ENCODE measurements around the gene PAN3.

The PAN3 gene

DNA sequence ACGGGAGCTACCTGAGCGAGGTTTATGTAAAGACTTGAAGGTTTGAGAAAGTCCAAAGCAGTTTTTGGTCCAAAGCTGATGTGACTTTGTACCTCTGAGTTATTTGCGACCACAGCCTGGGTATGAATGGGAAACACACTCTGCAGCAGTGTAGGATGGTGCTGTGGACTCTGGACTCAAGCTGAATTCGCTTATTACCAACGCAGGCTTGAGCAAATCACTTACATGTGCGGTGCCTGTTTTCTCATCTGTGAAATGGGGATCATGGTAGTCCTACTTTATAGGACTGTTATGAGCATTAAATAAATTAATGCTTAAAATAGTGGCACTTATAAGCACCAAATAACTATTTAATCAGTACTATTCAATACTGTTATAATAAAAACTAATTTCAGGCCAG is 176.5 kb downstream of the PAN3 start:
- no peak for DNase-seq

DNA sequence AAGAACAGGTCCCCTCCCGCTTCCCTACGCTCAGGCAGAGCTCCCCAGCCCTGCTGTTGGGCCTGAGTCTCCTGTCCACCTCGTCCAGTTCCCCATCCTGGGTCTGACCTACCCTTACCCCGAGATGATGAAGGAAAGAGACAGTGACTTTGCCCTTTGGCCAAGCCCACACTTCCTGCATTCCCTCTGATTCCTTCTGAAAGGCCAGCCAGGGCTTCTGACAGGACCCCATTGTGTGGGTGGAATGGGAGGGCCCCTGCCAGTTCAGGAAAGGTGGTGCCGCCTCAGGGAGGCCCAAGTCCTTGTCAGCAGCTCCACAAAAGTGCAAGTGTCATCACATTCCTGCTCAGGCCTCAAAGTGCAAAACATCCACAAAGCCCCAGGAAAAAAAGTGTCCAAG is 177.8 kb downstream of the PAN3 start:
- DNase-seq: no peak

DNA sequence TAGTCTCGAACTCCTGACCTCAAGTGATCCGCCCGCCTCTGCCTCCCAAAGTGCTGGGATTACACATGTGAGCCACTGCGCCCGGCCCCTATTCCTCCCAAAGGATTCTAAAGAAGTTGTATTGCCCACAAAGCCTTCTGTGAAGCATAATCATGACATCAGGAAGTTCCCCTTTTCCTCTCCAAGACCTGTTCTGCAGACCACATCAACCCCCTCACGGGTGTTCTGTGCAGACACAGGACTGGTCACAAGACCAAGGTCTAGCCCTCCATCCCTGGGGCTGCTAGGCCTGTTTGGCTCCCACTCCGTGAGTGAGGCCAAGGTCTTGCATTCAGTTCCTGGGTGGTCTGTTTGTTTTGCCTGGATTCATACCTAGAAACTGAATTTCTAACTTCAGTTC is 178.5 kb downstream of the PAN3 start:
- DNase-seq: no peak

DNA sequence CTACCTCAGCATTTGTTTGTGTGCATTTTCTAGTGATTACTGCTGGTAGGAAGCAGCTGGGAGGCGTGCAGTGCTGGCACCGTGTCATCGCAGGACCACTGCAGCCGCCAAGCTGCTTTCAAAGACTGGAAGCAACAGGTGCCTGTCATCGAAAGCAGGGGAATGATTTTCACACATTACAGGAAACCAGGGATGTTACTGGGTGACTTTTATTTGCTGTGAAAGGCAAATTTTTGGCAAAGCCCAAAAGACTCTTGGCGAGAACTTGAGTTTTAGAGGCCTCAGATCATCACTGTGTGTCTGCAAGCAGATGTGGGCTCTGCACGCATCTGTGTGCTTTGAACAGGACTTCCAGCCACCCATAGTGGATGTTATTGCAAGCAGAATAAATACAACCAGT is 180.2 kb downstream of the PAN3 start:
- no peak for DNase-seq

DNA sequence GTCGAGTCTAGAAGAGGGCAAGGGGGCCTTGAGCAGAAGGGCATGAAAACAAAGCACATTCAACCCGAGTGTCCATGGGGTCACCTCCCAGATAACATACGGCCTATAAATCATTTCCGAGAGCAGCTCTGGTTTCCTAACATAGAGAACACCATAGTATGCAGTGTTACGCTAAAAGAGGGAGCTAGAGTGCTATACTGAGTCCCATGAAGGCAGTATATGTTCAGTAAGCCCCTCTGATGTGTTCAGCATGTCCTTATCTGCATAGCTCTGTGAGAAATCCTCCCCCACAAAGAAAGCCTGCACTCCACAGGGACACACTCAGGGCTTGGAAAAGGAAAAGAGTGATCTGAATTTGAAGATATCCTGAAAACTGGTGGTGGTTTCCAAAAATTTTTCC is 181.2 kb downstream of the PAN3 start:
- no peak for DNase-seq

DNA sequence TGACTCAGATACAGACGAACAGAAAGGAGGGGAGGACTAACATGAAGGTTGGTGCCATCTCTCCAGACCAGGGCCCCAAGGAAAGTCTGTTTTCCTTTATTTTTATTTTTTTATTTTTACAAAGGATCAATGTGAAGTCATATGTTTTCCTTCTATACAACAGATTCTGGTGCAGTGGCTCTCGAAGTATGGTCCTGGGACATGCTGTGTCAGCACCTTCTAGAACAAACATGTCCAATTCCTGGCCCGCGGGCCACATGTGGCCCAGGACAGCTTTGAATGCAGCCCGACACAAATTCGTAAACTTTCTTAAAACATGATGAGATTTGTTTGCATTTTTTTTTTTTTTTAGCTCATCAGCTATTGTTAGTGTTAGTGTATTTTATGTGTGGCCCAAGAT is 181.9 kb downstream of the PAN3 start:
- no peak for DNase-seq

DNA sequence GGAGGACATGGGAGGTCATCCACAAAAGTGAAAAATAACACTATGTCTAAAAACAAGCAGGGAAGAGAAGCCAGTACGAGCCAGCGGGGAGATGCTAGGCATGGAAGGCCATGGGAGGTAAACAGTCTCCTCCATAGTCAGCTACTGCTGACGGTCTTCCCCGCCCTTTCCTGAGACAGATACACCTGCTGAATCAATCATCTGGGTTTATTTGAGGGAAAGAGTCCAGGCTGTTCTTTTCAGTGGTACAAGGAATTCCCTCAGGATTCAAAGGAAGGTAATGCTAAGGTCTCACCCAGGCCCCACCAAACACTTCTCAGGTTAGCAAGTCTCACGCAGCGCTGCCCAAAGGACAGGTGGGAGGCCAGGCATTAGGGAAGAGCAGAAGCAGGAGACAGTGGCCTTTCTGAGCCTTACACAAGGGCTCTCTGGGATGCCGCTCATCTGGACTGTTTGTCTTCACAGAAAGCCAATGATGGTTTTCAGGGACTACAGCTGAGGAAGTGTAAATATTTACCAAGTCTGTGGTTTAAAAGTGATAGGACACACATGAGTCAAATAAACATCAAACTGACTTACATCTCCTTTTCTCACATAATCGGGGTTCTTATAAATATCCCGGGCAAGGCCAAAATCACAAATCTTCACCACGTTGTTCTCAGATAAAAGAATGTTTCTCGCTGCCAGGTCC is 182.7 kb downstream of the PAN3 start:
- no peak for DNase-seq

DNA sequence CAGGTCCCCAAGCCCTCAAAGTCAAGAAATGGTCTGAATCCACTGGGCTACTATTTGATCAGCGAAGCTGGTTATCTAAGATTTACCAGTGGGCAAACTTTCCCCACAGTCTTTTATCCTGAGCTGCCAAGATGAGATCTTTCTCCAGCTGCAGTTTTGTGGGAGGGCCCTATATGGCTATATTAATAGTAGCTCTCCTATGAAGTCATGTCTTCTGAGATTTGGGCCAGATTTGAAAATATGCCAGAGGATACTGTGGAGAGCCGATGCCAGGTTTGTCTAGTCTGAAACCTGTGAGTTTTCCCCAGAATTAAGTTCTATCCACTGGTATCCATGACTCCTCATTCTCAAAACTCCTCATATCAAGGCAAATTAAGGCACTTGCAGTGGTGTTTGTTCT is 183.4 kb downstream of the PAN3 start:
- no peak for DNase-seq

DNA sequence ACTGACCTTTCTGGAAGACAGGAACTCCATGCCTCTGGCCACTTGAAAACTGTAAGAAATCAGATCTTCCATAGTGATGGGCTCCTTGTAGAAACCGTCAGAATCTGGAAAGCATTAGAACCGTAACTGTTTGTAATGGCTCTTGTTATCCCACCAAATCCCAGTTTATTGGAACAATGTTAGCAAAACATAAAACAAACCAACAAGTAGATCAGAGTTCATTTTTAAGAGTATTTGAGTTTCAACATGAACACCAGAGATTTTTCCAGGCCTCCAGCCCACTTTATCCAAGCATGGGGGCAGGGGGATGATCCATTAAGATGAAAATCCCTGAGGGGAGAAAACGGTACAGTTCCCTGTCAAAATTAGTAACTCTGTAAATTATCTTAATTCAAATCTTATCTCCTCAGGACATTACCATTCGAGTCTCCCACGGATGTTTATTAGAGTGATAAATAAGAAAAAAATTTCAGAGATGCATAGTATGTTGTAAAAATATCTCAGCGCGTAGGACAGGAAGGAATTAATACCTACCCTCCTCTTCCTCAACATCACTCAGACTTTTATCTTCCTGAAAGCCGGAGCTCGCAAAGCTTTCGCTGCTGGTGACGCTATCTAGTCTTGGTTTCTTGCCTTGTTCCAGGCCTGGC is 184.0 kb downstream of the PAN3 start:
- DNase-seq: no peak

DNA sequence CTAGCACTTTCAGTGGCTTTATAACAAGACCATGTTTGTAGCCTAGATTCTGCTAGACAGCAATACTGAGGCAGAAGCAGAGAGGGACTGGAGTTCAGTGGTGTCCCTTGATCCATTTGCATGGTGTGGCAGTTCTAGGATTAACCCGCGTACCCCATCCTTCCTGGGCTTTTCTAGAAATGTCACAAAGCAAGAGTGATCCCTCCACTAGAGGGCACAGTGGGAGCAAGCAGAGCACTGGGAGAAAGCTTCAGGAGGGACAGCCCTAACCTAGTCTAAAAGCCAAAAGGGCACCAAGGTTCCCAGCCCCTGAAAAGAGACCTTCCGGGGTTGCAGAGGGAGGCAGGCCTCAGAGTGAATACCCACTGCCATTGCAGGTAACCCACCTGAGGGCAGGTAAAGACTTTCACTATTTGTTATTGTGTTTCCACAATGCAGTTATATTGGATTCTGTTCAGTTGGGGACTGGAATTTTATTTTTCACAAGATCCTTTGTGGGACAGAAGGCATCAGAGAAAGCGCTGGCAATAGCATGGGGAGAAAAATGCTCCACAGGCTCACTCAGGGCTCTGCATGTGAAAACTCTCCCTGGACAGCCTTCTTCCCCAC is 185.9 kb downstream of the PAN3 start:
- DNase-seq: peak; percentile 47

DNA sequence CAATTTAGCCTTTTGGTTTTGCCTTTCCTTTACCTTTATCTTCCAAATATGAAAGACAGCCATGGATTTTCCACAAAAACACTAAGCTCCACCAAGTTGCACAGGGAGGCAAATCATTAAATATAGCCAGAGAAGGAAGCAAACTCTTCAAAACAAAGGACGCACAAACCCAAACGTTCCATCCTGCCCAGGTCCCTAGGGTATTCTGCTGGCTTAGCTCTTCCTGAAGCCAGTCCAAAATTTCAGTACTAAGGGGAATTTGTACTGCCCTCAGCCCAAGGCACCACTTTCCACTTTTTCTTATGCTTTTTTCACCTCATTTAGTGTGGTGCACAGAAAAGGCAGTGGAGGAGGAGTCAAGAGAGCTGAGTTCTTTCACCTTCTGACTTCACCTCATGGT is 186.7 kb downstream of the PAN3 start:
- DNase-seq: no peak

DNA sequence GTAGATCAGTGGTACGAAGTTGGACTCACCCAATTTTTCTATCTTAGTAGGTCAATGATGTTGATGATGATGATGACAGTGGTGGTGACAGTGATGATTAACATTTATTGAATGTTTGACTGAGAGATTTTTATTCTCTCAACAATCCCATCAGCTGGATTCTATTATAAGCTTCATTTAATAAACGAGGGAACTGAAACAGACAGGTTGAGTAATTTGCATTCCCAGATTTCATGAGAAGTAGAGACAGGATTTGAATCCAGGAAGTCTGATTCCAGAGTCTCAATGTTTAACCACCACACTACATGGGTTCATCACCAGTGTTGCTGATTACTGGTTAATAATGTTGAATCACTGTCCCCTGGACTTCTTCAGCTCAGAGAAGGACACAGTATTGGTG is 187.7 kb downstream of the PAN3 start:
- no peak for DNase-seq

DNA sequence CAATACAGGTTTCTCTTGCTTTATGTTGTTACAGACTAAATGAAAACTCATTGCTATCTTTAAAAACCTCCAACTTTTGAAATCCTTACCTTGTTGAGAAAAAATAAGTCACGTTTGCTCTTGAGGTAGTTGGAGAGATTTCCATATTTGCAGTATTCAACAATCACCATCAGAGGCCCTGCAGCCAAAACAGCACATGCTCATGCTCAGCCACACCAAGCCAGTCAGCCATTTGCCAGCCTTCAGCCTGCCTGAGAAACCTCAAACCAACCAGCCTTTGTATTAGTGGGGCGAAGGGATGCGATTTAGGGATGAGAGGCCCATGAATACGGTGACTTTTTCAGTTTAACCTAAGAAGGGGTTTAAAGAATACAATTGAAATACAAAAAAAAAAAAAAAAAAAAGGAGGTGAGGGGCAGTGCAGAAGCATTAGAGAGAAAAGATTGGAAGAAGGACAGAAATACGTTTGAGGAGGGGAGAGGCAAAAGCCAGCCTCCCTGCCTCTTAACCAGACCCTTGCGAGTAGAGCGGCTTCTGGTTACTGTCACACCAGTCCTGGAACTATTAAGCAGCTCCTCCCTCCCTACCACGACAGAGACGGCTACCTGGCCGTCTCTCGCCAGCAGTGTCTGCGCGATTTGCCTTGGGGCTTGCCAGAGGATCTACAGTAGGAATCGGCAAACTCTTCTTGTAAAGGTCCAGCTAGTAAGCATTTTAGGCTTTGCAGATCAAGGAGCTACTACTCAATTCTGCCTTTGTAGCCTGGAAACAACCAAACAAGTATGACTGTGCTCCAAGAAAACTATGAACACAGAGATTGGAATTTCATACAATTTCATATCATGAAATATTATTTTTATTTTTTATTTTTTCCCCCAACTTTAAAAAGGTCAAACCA is 189.3 kb downstream of the PAN3 start:
- no peak for DNase-seq

DNA sequence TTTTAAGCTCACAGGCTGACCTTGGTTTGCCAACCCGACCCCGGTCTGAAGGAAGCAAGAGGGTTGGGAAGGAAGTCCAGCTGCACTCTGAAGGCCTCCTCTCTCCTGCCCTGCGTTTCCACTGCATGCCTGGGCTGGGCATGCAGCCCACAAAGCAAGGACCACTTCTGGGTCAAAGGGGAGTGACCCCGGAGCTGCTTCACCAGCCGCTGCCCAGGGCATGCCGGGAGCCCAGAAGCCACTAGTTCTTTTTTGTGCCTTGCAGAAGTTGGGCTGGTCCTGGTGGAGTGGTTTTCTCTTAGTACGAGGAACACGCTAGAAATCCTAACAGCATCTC is 189.9 kb downstream of the PAN3 start:
- no peak for DNase-seq

DNA sequence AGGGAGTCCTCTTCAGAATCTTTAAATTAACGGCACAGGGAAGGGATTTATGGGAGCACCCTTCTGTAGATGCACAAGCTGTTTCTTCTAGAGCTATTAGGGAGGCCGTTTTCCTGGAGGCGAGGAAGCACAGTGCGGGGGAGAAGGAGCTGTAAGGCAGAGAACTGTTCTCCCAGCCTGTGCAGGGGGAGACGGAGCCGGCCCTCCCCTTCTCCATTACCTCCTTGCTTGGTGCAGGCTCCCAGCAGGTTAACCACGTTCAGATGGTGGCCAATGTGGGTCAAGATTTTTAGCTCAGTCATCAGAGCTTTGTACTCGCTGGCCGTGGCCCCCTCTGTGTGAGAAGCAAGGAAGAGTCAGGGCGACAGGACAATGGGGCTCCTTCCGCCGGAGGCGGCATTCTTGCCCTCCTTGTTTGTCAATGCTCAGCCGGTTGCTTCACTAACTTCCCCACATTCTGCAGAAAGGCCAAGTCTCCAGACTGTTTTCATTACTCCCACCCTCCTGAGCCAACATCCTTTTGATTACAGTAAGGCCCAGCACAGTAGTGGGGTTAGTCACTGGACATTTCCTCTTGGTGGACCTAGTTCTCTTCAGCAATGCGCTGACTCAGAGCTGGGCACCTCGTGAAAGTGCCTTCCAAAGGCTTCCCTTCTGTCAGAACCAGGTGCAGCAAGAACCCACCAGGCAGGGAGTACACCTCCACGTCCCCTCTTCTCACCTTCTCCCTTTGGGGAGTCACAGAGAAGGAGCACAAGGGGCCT is 191.2 kb downstream of the PAN3 start:
- peak; percentile 49 for DNase-seq

DNA sequence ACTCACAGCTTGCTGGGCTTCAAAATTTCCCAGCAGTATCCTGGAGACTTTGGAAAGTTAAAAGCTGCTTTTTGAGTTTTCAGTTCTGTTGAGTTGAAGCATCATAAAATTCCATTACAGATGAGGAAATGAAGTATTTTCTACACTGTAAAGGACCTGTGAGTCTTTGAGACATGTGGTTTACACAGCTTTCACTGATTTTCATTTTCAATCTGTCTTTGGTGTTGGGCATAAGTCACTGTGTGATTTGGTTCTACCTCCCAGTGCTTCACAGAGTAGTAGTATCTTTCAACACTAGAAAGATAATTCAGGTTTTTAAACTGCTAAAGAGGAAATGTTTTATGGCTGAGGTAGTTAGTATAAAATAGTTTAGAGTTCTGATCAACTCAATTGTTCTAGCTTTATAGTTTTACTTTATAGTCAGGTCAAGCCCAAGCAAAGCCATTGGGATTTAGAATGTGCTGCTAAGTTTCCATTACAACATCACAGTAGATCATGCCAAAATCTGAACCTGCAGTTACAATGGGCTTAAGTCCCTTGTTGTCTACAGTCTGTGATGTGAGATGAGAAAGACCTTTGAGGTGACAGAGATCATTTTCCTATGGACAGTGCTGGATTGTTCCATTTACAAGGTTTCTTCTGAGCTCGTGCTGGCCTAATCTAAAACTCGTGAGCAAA is 195.0 kb downstream of the PAN3 start:
- no peak for DNase-seq

DNA sequence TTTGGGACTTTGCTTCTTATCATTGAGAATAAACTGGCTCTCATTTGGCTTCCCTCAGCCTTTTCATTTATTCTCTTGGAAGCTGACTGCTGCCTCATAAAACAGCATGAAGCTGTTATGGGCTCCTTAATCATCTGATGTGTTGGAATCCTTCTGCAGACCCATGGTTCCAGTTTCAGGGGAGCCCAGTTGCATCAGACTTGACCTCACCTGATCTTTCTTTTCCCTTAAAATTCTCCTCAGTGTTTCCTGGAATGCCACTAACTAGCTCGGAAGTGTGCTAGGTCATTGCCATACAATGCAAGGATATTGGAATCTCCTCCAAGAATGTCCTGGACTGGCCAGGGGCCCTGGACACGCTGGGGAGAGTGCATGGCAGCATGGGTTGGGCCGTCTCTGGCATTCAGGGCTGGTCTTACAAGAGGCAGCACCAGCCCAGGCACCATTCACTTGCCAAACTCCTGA is 197.9 kb downstream of the PAN3 start:
- no peak for DNase-seq

DNA sequence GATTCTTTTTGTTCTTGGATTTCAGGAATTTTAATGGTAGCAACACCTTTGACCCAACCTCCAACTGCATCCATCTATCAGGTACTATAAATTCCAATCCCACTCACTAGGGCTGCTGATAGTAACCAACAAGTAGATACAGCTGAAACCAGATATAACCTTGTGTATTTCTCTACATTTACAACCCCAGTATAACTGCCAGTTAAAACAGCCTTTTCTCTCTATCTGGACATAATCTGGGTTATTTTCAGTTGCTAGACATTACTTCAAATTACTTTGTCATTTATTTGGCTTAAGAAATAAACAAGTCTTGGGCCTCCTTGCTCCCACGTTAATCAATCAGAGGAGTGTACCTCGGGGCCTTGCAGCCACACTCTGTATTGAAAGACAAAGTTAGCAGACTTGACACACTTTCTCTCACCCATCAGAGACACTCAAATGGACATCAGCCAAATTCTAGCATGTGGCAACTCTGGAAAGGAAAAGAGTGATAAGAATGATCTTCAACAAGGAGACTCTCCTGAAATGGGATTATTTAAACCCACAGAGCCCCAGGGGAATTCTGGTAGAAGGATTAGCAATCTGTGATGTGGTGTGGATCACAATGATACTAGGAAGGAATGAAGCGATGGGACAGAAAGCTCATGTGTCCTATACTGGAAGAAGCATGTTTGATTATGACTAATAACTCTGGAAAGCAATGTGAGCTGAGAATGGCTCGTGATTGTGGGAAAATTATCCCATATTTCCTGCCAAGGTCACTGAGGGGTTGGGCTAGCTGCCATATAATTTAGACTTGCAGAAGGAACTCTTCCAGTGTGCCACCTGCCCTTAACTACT is 199.0 kb downstream of the PAN3 start:
- no peak for DNase-seq

DNA sequence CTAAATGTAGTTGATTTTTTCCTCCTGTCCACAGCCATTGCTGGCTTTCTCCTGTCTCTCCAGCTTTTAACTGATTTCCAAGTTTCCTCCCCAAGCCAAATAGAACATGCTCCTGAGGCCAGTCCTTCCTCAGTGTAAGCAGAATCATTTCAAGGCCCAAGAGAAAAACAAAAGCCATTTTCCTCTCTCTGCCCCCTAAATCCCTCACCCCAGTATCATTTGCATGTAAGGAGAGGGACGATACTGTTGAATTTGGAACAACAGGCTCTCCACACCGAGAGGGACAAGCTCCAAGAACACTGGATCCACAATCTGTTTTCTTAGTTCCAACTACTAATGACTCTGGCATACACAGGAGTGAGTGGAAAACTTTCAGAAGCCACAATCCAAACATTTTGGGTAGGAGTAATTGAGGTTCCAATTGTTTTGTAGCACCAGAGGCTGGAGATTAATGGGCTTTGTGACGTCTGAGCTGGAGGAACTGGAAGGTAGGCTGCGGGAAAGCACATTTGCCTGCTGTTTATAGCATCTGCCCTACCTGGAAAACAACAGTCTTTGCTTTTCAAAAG is 199.7 kb downstream of the PAN3 start:
- no peak for DNase-seq

DNA sequence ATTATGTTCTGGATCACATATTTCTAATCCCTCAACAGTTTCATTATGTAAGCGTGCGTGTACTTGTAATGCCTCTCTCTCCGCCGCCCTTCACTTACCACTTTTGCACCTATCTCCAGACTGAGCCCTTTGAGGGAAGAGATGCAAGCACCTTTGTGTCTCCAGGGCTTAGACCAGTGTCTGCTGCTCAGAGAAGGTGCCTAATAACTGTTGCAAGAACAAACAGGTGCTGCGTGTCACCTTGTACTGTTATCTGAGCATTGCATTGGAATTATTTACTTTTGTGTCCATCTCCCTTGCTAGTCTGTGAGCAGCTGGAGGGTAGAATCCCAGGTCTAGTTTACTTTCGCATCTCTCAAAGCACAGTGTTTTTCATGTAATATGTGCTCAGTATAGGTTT is 200.4 kb downstream of the PAN3 start:
- DNase-seq: no peak

DNA sequence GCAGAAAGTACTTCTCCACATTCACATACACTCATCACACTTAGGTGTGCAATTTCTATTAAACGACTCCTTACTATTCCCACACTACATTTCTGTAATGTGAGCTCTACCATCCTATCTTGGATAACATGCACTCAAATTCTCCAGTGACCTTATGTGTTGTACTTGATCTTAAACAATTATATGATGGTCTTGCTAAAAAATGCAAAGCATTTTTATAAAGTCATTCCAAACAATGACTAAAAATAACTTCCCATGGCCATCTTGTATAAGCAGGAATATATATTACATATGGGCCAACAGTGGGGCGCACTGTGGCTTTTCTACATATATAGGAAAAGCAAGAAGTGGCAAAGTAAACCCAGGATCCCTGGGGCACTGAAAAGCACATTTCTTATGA is 201.1 kb downstream of the PAN3 start:
- no peak for DNase-seq
